Measurements from ENCODE around the gene C8G.

Gene C8G

GRCh38 chr9:136942112-136942880 is 2.7 kb upstream of the C8G start:
- no peak for DNase-seq

GRCh38 chr9:136942881-136943230 is 2.2 kb upstream of the C8G start:
- no peak for DNase-seq

GRCh38 chr9:136943291-136944211 is 1.5 kb upstream of the C8G start:
- DNase-seq = no peak

GRCh38 chr9:136944212-136944518 is 878 bp upstream of the C8G start:
- no peak for DNase-seq

GRCh38 chr9:136945333-136946227 is 537 bp downstream of the C8G start:
- DNase-seq = no peak

GRCh38 chr9:136946228-136947027 is 1.4 kb downstream of the C8G start:
- no peak for DNase-seq

- no peak for DNase-seq
Observed at GRCh38 chr9:136947028-136947891, 2.2 kb downstream of the C8G start.

GRCh38 chr9:136947955-136948510 is 3.0 kb downstream of the C8G start:
- DNase-seq = no peak

GRCh38 chr9:136949239-136949816 is 4.3 kb downstream of the C8G start:
- no peak for DNase-seq

GRCh38 chr9:136949817-136950655 is 5.0 kb downstream of the C8G start:
- DNase-seq = peak; percentile 94

- no peak for DNase-seq
Observed at GRCh38 chr9:136950656-136951276, 5.7 kb downstream of the C8G start.

GRCh38 chr9:136951541-136952320 is 6.7 kb downstream of the C8G start, which contains the start of gene LCN12:
Gene LCN12, plus strand, starts transcription at chr9:136952273. Its CDS starts 55 bp downstream, at chr9:136952328.
- no peak for DNase-seq

GRCh38 chr9:136952321-136952850 is 7.3 kb downstream of the C8G start:
- no peak for DNase-seq

- no peak for DNase-seq
Observed at GRCh38 chr9:136952876-136953770, 8.1 kb downstream of the C8G start.

- no peak for DNase-seq
Observed at GRCh38 chr9:136953771-136954269, 8.8 kb downstream of the C8G start.

GRCh38 chr9:136954270-136955083 is 9.4 kb downstream of the C8G start:
- DNase-seq = no peak
